VCaP (cell line): ENCODE data around the gene ADAM19.

Source experiments
- H3K27ac ChIP-seq: fragments of 450-650 bp; 2 replicates; pipeline ENCODE4 v1.5.1; 2017
- CTCF ChIP-seq: fragments of 450-650 bp; conservative IDR thresholded peaks from 2 replicates; pipeline ENCODE4 v1.5.1; 2017; ENCODE audit warnings: mild to moderate bottlenecking, moderate library complexity

The ADAM19 gene

GRCh38 chr5:157460921-157461792, 114.4 kb downstream of the ADAM19 start:
- TF ChIP-seq CTCF: no peak
- H3K27ac ChIP-seq: no peak overlapping the region

GRCh38 chr5:157459715-157460599, 115.6 kb downstream of the ADAM19 start, which contains the start of gene NIPAL4:
Gene NIPAL4, plus strand, starts transcription at chr5:157460213. Its CDS starts 108 bp downstream, at chr5:157460321.
- TF ChIP-seq CTCF: no peak

GRCh38 chr5:157458835-157459234, 116.7 kb downstream of the ADAM19 start:
- no peak overlapping the region for H3K27ac ChIP-seq
- TF ChIP-seq CTCF: no peak

More at GRCh38 chr5:157459715-157460599, 115.6 kb downstream of the ADAM19 start, which contains the start of gene NIPAL4:
- no peak within 1 kb of the TSS for H3K27ac ChIP-seq

- H3K27ac ChIP-seq: no peak overlapping the region
- no peak for TF ChIP-seq CTCF
Observed at GRCh38 chr5:157457391-157457790, 118.2 kb downstream of the ADAM19 start.

GRCh38 chr5:157456301-157456700, 119.3 kb downstream of the ADAM19 start:
- no peak for TF ChIP-seq CTCF
- H3K27ac ChIP-seq: no peak overlapping the region

- no peak for TF ChIP-seq CTCF
- H3K27ac ChIP-seq: no peak overlapping the region
Observed at GRCh38 chr5:157455057-157455456, 120.5 kb downstream of the ADAM19 start.

- no peak overlapping the region for H3K27ac ChIP-seq
- no peak for TF ChIP-seq CTCF
Observed at GRCh38 chr5:157454273-157454672, 121.3 kb downstream of the ADAM19 start.
